Activated T-cell treated with anti-CD3 and anti-CD28 coated beads for 4 hours (primary cell): Measurements from ENCODE around the gene DRD3.

Source experiments
- DNase-seq: peaks from one replicate; pipeline ENCODE4 v3.0.0-alpha.2; 2020

Gene DRD3

GRCh38 chr3:114176890-114177289, 2.0 kb downstream of the DRD3 start:
- DNase-seq, result no peak

- DNase-seq, result no peak
Observed at GRCh38 chr3:114176487-114176886, 2.4 kb downstream of the DRD3 start.

- no peak for DNase-seq
Observed at GRCh38 chr3:114175204-114175987, 3.5 kb downstream of the DRD3 start.

GRCh38 chr3:114171677-114172076, 7.2 kb downstream of the DRD3 start:
- DNase-seq, result no peak

- no peak for DNase-seq
Observed at GRCh38 chr3:114168150-114168549, 10.7 kb downstream of the DRD3 start.

GRCh38 chr3:114157321-114157720, 21.5 kb downstream of the DRD3 start:
- no peak for DNase-seq

GRCh38 chr3:114155370-114155821, 23.5 kb downstream of the DRD3 start:
- no peak for DNase-seq

GRCh38 chr3:114154321-114154821, 24.5 kb downstream of the DRD3 start:
- no peak for DNase-seq

GRCh38 chr3:114152519-114153151, 26.2 kb downstream of the DRD3 start:
- DNase-seq, result peak; percentile 86

GRCh38 chr3:114151091-114151490, 27.8 kb downstream of the DRD3 start:
- DNase-seq, result no peak

- DNase-seq, result no peak
Observed at GRCh38 chr3:114147251-114147650, 31.6 kb downstream of the DRD3 start.

GRCh38 chr3:114144909-114145688, 33.8 kb downstream of the DRD3 start:
- no peak for DNase-seq

GRCh38 chr3:114143817-114144216, 35.0 kb downstream of the DRD3 start:
- DNase-seq, result no peak

- no peak for DNase-seq
Observed at GRCh38 chr3:114139836-114140235, 39.0 kb downstream of the DRD3 start.

GRCh38 chr3:114133947-114134346, 44.9 kb downstream of the DRD3 start:
- no peak for DNase-seq

- no peak for DNase-seq
Observed at GRCh38 chr3:114132500-114132899, 46.4 kb downstream of the DRD3 start.

- DNase-seq, result no peak
Observed at GRCh38 chr3:114128826-114129225, 50.0 kb downstream of the DRD3 start.

- DNase-seq, result no peak
Observed at GRCh38 chr3:114128231-114128630, 50.6 kb downstream of the DRD3 start.

- no peak for DNase-seq
Observed at GRCh38 chr3:114127517-114127916, 51.3 kb downstream of the DRD3 start.

- DNase-seq, result no peak
Observed at GRCh38 chr3:114126461-114126860, 52.4 kb downstream of the DRD3 start.

- DNase-seq, result no peak
Observed at GRCh38 chr3:114122027-114122709, 56.7 kb downstream of the DRD3 start.

GRCh38 chr3:114120211-114120610, 58.6 kb downstream of the DRD3 start:
- DNase-seq, result no peak

GRCh38 chr3:114119776-114120175, 59.1 kb downstream of the DRD3 start:
- DNase-seq, result no peak
